IMR-90 (cell line): Measurements from ENCODE around the gene MAFB. TPM values are rescaled to one million over a fixed set of nuclear protein-coding genes. Genes with fewer than 3 reads are reported as not detected.

Experiments
- ATAC-seq: fragments of 200-7000 bp; cut with Tn5 transposase; 2 replicates; pipeline ENCODE4 v1.9.1; 2020; ENCODE audit warnings: low read depth, mild to moderate bottlenecking, moderate library complexity
- BruUV-seq: library from RNA; stranded (reverse); fragments of 400-500 nt; replicated peaks from 2 replicates; lab custom pipeline; 2021; lab: Mats Ljungman, UMichigan
- CTCF ChIA-PET: fragments of 300-600 bp; formaldehyde crosslinking; extraction: SDS; loops from one replicate; lab custom pipeline; 2021; ENCODE audit warnings: antibody characterized with exemption; lab: Yijun Ruan, JAX
- POLR2A ChIA-PET: fragments of 300-600 bp; sonication (Branson Sonifier 250); formaldehyde crosslinking; loops from one replicate; lab custom pipeline; 2022; ENCODE audit warnings: antibody characterized with exemption; ENCODE audit not compliant: unreplicated experiment; lab: Charles Lee
- DNase-seq: peaks from one replicate; pipeline ENCODE4 v3.0.0; 2013
- H2AFZ ChIP-seq: replicated peaks from 2 replicates; pipeline ENCODE3; 2013; ENCODE audit warnings: low read length, mild to moderate bottlenecking; ENCODE audit not compliant: poor library complexity
- H2AK5ac ChIP-seq: 2 replicates; pipeline ENCODE4 v1.6.1; 2013; ENCODE audit warnings: low read depth, low read length, inconsistent platforms
- H2AK9ac ChIP-seq: replicated peaks from 2 replicates; pipeline ENCODE3; 2013; ENCODE audit warnings: mild to moderate bottlenecking, low read depth, low read length, moderate library complexity; ENCODE audit not compliant: poor library complexity
- H2BK120ac ChIP-seq: 2 replicates; pipeline ENCODE4 v1.6.1; 2013; ENCODE audit warnings: low read depth, low read length, inconsistent platforms
- H2BK15ac ChIP-seq: 3 replicates; pipeline ENCODE4 v1.6.1; 2013; ENCODE audit warnings: low read depth, low read length, inconsistent platforms
- H2BK20ac ChIP-seq: 2 replicates; pipeline ENCODE4 v1.6.1; 2013; ENCODE audit warnings: low read depth, mild to moderate bottlenecking, inconsistent platforms, low read length, moderate library complexity
- H2BK5ac ChIP-seq: 2 replicates; pipeline ENCODE4 v1.6.1; 2013; ENCODE audit warnings: mild to moderate bottlenecking, low read depth, low read length, inconsistent platforms; ENCODE audit not compliant: poor library complexity, severe bottlenecking
- H3K14ac ChIP-seq: replicated peaks from 2 replicates; pipeline ENCODE4 v1.6.1; 2013; ENCODE audit warnings: low read depth, low read length, inconsistent platforms
- H3K18ac ChIP-seq: 2 replicates; pipeline ENCODE4 v1.6.1; 2013; ENCODE audit warnings: low read depth, low read length, control low read depth
- H3K23ac ChIP-seq: 2 replicates; pipeline ENCODE4 v1.6.1; 2013; ENCODE audit warnings: low read depth, low read length, inconsistent platforms
- H3K27ac ChIP-seq: 2 replicates; pipeline ENCODE4 v1.5.1; 2013; ENCODE audit warnings: mild to moderate bottlenecking, control low read depth, low read length; ENCODE audit not compliant: insufficient read depth
- H3K27me3 ChIP-seq: 2 replicates; pipeline ENCODE4 v1.6.1; 2013; ENCODE audit warnings: low read length; ENCODE audit not compliant: control insufficient read depth, insufficient read depth
- H3K36me3 ChIP-seq: 2 replicates; pipeline ENCODE4 v1.6.1; 2013; ENCODE audit warnings: low read length, mixed read lengths; ENCODE audit not compliant: control insufficient read depth, insufficient read depth
- H3K4ac ChIP-seq: 2 replicates; pipeline ENCODE4 v1.6.1; 2013; ENCODE audit warnings: low read depth, low read length, inconsistent platforms
- H3K4me1 ChIP-seq: 2 replicates; pipeline ENCODE4 v1.6.1; 2013; ENCODE audit warnings: low read length, mixed read lengths; ENCODE audit not compliant: control insufficient read depth, insufficient read depth
- H3K4me2 ChIP-seq: 2 replicates; pipeline ENCODE4 v1.6.1; 2013; ENCODE audit warnings: low read depth, mild to moderate bottlenecking, control low read depth, low read length, moderate library complexity
- H3K4me3 ChIP-seq: 2 replicates; pipeline ENCODE4 v1.5.1; 2013; ENCODE audit warnings: low read depth, mild to moderate bottlenecking, control low read depth, low read length, moderate library complexity; ENCODE audit not compliant: insufficient read depth
- H3K56ac ChIP-seq: 2 replicates; pipeline ENCODE4 v1.6.1; 2013; ENCODE audit warnings: low read length, inconsistent platforms; ENCODE audit not compliant: insufficient read depth; ENCODE audit errors: extremely low read depth
- H3K79me1 ChIP-seq, 2 experiments: 2 replicates each; pipeline ENCODE4 v1.6.1; 2013; ENCODE audit warnings: low read length in 2 of 2, inconsistent platforms in 1 of 2, low read depth in 1 of 2
- H3K9ac ChIP-seq: 2 replicates; pipeline ENCODE4 v1.6.1; 2013; ENCODE audit warnings: low read depth, low read length, control low read depth
- H3K9me1 ChIP-seq: 2 replicates; pipeline ENCODE4 v1.6.1; 2013; ENCODE audit warnings: low read length, inconsistent platforms; ENCODE audit not compliant: insufficient read depth
- H3K9me3 ChIP-seq: 2 replicates; pipeline ENCODE4 v1.6.1; 2013; ENCODE audit warnings: low read length; ENCODE audit not compliant: control insufficient read depth, insufficient read depth
- H4K20me1 ChIP-seq: 2 replicates; pipeline ENCODE4 v1.6.1; 2013; ENCODE audit warnings: low read length, inconsistent platforms; ENCODE audit not compliant: insufficient read depth
- H4K5ac ChIP-seq: 2 replicates; pipeline ENCODE4 v1.6.1; 2013; ENCODE audit warnings: mild to moderate bottlenecking, low read depth, low read length, control low read depth
- H4K8ac ChIP-seq, 2 experiments: 2 replicates each; pipeline ENCODE4 v1.6.1; 2013; ENCODE audit warnings: low read depth in 2 of 2, low read length in 2 of 2, control low read depth in 1 of 2, inconsistent platforms in 1 of 2
- H4K91ac ChIP-seq: 2 replicates; pipeline ENCODE4 v1.6.1; 2013; ENCODE audit warnings: low read depth, low read length, inconsistent platforms; ENCODE audit not compliant: insufficient read depth
- POLR2A ChIP-seq: IDR thresholded peaks from 2 replicates; pipeline ENCODE4 v1.6.1; 2012; ENCODE audit warnings: mild to moderate bottlenecking, low read depth, low read length
- WGBS, 2 experiments: methylation state at CpG; one replicate each; pipeline versions ENCODE4 v1.1.5 to v1.1.7; 2013; ENCODE audit warnings: missing lambda C conversion rate in 2 of 2; ENCODE audit not compliant: insufficient read length in 1 of 2; ENCODE audit errors: extremely low coverage in 2 of 2; 5-methylcytosine and 5-hydroxymethylcytosine counted together
- dilution Hi-C: fragments of 300-500 bp; cut with HindIII; formaldehyde crosslinking; loops from one replicate; pipeline ENCODE4 v1.14.3; 2018; ENCODE audit warnings: low sequenced_read_pairs; ENCODE audit not compliant: unreplicated experiment
- in situ Hi-C: fragments of 300-500 bp; cut with MboI; formaldehyde crosslinking; loops from 3 replicates; pipeline ENCODE4 v1.14.3; 2019; ENCODE audit warnings: low sequenced_read_pairs, inconsistent platforms, mixed read lengths
- intact Hi-C: fragments of 100-400 bp; cut with micrococcal nuclease; formaldehyde crosslinking; loops from 2 replicates; pipeline ENCODE4 v1.10.0; 2022
- polyA plus RNA-seq, 3 experiments: library from polyadenylated mRNA; depleted of rRNA; stranded (reverse); fragments of >200 nt; gene quantifications; 2 replicates each; pipeline ENCODE4 v1.2.3, GENCODE V29; 2012; ENCODE audit warnings: low replicate concordance in 1 of 3
- total RNA-seq: library from RNA; depleted of rRNA; stranded (reverse); fragments of >200 nt; gene quantifications from 2 replicates; pipeline ENCODE4 v1.2.3, GENCODE V29; 2012
- TF ChIP-seq, protein P1 (sequence below): conservative IDR thresholded peaks from 2 replicates; pipeline ENCODE4 v1.5.1; 2012; ENCODE audit warnings: mild to moderate bottlenecking, low read depth, low read length, improper control_type of control experiment

The MAFB gene
- total and polyA plus RNA-seq, 2 of the 4 experiments (the other 2 are of a cell fraction): 0.07 TPM; not detected in 1

DNA sequence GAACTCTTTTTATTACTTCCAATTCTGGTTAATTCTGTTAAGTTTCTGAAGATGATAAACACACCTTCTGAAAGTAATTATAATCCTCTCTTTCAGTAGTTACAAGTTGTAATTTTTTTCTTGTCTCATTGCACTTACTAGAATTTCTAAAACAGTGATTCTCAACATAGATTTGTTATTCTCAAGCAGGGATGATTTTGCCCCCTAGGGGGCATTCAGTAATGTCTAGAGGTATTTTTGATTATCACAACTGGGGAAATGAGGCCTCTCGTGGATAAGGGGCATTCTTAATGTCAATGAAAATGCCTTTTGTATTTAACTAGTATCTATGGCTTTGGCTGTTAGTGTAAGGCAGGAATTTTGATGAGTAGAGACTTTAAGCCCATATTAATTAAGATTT lies 39.4 kb upstream of the MAFB start:
- Histone ChIP-seq H3K4me2 (no peak overlapping the region), H4K5ac (no peak overlapping the region), H2AK9ac (no peak overlapping the region), H3K14ac (no peak overlapping the region), H3K79me1 (no peaks in the 10 kb centered on the region), H3K27me3 (no peaks in the 10 kb centered on the region; the same call in 1 of the 2 replicates), H2BK5ac (no peak overlapping the region), H2BK15ac (no peak overlapping the region), H3K18ac (no peak overlapping the region), H3K9me3 (no peaks in the 10 kb centered on the region), H3K36me3 (no peaks in the 10 kb centered on the region), H3K9me1 (no peaks in the 10 kb centered on the region), H3K56ac (no peak overlapping the region), H2BK120ac (no peak overlapping the region), H2AK5ac (no peak overlapping the region), H3K4me1 (no peaks in the 10 kb centered on the region), H4K20me1 (no peaks in the 10 kb centered on the region), H4K91ac (no peak overlapping the region), H3K27ac (no peak overlapping the region), H4K8ac (no peak overlapping the region), H3K23ac (no peak overlapping the region), H3K4ac (no peak overlapping the region), H2BK20ac (no peak overlapping the region), H3K4me3 (no peak overlapping the region), H3K9ac (no peak overlapping the region), H2AFZ (no peak overlapping the region)
- intact Hi-C loops: no loop called here
- CTCF ChIA-PET: interaction anchor here (1.1 kb wide), 1 partner anchor 13 kb away, joined by 3 read pairs; no protein-coding TSS in a partner anchor
- in situ Hi-C loops: no loop called here
- POLR2A ChIA-PET: no interaction called here
- WGBS, 2 experiments: no CpG with 5 or more reads among the region's 1 CpG
- no peak for DNase-seq
- no TSS peak for BruUV-seq
- ATAC-seq: no peak
- no peak for TF ChIP-seq POLR2A
- TF ChIP-seq, protein P1, sequence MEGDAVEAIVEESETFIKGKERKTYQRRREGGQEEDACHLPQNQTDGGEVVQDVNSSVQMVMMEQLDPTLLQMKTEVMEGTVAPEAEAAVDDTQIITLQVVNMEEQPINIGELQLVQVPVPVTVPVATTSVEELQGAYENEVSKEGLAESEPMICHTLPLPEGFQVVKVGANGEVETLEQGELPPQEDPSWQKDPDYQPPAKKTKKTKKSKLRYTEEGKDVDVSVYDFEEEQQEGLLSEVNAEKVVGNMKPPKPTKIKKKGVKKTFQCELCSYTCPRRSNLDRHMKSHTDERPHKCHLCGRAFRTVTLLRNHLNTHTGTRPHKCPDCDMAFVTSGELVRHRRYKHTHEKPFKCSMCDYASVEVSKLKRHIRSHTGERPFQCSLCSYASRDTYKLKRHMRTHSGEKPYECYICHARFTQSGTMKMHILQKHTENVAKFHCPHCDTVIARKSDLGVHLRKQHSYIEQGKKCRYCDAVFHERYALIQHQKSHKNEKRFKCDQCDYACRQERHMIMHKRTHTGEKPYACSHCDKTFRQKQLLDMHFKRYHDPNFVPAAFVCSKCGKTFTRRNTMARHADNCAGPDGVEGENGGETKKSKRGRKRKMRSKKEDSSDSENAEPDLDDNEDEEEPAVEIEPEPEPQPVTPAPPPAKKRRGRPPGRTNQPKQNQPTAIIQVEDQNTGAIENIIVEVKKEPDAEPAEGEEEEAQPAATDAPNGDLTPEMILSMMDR: peak; percentile 22; the same call in 1 of the 2 replicates
- dilution Hi-C loops: no loop called here
